NCI-H526 treated with DMSO at 0.1 percent for 48 hours (cell line): Measurements from ENCODE around the gene DCBLD2.

ENCODE experiments used
- DNase-seq: peaks from one replicate; lab custom pipeline; 2025; lab: John Stamatoyannopoulos, UW

DCBLD2 gene

GRCh38 chr3:98766924-98767323 is 134.6 kb downstream of the DCBLD2 start:
- DNase-seq, result no peak

DNA sequence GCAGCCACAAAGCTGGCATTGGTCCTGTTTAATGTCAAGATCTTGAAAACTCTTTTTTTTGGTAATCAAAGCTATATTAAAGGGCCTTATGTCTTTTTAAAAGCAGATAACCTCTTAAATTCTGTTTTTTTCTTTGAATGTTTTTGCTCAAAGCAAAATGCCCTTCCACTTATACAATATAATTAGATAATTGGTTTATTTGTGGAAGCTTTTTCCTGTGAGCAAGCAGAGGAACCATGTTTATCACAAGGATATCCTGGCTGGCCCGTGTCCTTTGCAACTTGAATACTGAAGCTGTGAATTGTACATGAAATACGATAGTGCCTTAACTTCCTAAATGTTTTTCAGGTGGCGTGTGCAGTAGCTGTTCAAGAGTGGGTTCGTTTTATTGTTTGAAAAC is 135.8 kb downstream of the DCBLD2 start:
- DNase-seq, result no peak

- no peak for DNase-seq
These were observed 137.0 kb downstream of the DCBLD2 start for GRCh38 chr3:98764472-98764884.

DNA sequence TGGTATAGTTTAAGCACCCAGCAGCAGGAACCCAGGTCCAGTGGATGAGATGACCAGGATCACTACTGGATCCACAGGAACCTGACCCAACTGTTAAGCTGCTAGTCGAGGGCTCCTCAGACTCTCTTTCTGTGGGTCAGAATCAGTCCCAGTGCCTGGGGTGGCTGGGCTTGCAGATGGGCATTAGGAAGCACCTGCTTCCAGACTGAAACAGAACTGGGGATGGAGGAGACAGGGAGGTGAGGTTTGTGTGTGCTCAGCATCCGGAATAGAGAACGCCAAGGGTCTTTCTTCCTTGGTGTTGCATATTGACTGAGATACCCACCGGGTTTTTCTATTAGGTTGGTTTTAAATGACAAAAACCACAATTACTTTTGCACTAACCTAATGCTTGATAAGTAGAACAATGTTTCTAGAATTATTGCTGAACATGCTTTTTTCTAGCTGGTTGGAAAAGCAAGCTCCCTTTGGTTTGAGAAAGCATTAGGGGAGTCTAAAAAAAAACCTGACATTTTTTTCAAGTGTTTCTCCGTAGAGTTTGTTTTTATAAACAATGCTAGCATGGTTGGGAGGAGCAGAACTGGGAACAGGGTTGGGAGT is 137.6 kb downstream of the DCBLD2 start:
- no peak for DNase-seq

DNA sequence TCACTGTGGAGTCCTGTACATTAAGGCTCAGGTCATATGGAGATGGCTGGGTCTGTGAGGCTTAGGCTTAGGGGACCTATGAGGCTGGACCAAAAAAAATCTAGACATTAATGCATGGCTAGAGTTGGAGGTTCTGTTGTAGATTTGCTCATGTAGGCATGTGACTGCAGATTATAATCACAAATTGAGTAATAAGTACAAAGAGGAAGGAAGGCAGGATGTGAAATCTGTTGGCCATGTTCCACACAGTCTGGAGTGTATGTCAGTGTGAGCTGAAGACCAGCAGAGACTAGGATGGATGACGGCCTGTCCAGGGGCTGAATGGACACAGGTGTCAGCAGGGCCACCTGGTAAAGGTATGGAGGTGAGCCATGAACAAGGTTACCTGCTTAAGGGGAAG is 138.4 kb downstream of the DCBLD2 start, which contains the start of gene ST3GAL6:
ST3GAL6 (plus strand) TSS at position 265 of the 400 bp plus-strand sequence. CDS start 5,101 bp downstream, outside the sequence.
- no peak for DNase-seq

GRCh38 chr3:98761643-98762229 is 139.8 kb downstream of the DCBLD2 start:
- DNase-seq, result no peak

DNA sequence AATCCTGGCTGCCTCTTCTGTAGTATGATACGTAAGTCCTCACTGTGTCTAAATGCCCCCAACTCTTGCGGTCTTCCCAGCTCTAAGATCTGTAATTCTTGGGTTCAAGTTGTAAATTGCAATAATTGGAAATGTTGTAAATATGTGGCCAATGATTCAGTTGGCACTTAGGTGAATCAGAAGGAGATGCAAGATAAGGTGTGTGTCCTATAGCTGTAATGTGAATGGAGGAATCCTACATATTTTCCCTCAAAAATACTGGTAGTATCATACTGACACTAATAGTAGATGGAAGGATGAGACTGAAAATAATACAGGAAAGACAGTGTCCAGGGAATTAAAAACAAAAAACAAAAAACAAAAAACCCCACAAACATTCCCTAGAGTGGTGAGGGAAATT is 141.9 kb downstream of the DCBLD2 start:
- no peak for DNase-seq

- no peak for DNase-seq
These were observed 145.9 kb downstream of the DCBLD2 start for GRCh38 chr3:98755601-98756000.

DNA sequence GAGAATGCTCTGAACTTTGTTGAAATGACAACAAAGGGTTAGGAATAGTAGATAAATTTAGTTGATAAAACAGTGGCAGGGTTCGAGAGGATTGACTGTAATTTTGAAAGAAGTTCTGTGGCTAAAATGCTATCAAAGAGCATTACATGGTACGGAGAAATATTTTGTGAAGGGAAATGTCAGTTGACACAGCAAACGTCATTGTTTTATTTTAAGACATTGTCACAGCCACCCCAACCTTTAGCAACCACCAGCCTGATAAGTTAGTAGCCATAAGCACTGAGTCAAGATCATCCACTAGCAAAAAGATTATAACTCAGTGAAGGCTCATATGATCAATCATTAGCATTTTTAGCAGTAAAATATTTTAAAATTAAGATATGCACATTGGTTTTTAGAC is 147.0 kb downstream of the DCBLD2 start:
- no peak for DNase-seq

GRCh38 chr3:98750276-98750919 is 151.1 kb downstream of the DCBLD2 start:
- DNase-seq, result no peak

GRCh38 chr3:98746882-98747281 is 154.6 kb downstream of the DCBLD2 start:
- no peak for DNase-seq

GRCh38 chr3:98746122-98746521 is 155.4 kb downstream of the DCBLD2 start:
- no peak for DNase-seq
